GM18507 (cell line): ENCODE measurements around the gene TSPAN15.
"Not testable (repeated sequence)": the region's sequence is repeated elsewhere in the genome, so short reads cannot be mapped to it uniquely, and the experiment has no call there.

Experiments used
- DNase-seq: peaks from one replicate; pipeline ENCODE4 v3.0.0; 2011; ENCODE audit warnings: low read depth; ENCODE audit not compliant: insufficient read length; ENCODE audit errors: extremely low spot score
- FAIRE-seq: peaks from 2 replicates; lab custom pipeline; 2011; peaks lifted over from hg19 to GRCh38; lab: Jason Lieb, UNC

The TSPAN15 gene

DNA sequence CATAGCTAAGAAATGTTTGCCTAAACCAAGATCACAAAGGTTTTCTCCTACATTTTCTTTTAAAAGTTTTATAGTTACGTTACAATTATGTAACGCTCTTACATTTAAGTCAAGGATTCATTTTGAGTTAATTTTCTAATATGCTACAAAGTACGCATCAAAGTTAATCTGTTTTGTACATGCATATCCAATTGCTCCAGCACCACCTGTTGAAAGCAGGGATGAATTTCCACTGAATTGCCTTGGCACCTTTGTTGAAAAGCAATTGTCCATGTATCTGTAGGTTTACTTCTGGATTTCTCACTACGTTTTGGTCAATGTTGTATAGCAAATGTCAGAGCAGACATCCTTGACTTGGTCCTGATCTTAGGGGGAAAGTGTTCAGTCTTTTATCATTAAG, 62.4 kb downstream of the TSPAN15 start:
- FAIRE-seq = no peak

GRCh38 chr10:69515699-69516259, 64.5 kb downstream of the TSPAN15 start:
- DNase-seq = peak; percentile 73
- FAIRE-seq = peak; percentile 86

More for the DNA sequence above, 62.4 kb downstream of the TSPAN15 start:
- no peak for DNase-seq

DNA sequence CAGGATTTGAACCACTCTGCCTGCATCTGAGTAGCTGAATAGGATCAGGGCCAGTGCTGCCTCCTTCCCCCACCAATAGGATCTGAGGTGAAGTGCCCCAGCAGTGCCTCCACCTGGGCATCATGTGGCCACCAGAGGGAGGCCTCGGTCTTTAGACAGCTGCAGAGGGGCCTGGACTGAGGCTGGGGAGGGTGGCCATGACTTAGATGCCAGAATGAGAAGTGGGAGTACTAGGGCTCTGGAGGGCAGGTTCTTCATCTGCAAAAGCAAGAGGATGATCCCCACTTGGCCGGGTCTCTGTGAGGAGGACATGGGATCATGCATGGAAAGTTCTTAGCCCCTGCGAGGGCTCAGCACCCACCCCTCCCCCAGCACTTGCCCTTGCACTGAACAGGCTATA, 65.1 kb downstream of the TSPAN15 start:
- FAIRE-seq (no peak), DNase-seq (no peak)

- no peak for FAIRE-seq
- no peak for DNase-seq
Measured at GRCh38 chr10:69516796-69517195, 65.5 kb downstream of the TSPAN15 start.

- FAIRE-seq = no peak
- DNase-seq = no peak
Measured at GRCh38 chr10:69517271-69517848, 66.1 kb downstream of the TSPAN15 start.

- FAIRE-seq (no peak), DNase-seq (no peak)
Measured at GRCh38 chr10:69527961-69528360, 76.7 kb downstream of the TSPAN15 start.

DNA sequence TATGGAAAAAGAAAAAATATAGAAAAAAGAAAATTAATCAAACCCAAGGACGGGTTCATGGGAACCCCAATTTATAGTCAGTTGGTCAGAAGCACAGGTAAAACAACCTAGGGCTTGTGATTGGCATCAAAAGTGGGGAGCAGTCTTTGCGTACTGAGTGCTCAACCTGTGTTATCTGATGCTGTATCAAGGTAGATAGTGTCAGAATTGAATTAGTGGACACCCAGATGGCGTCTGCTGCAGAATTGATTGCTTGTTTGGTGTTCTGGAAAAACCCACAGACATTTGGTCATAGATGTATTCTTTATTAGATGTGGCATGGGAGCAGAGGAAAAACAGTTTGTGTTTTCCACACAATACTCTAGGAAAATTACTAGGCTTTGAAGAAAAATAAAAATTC, 82.4 kb downstream of the TSPAN15 start:
- no peak for FAIRE-seq

DNA sequence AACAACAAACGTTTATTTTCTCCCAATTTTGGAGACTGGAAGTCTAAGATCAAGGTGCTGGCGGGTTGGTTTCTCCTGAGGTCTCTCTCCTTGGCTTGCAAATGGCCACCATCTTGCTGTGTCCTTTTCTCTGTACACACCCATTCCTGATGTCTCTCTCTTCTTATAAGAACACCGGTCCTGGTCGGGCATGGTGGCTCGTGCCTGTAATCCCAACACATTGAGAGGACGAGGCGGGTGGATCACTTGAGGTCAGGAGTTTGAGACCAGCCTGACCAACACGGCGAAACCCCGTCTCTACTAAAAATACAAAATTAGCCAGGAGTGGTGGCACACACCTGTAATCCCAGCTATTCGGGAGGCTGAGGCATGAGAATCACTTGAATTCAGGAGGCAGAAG, 85.3 kb downstream of the TSPAN15 start:
- not testable (repeated sequence) for DNase-seq

More for the DNA sequence above, 82.4 kb downstream of the TSPAN15 start:
- DNase-seq = no peak

GRCh38 chr10:69537449-69537848, 86.2 kb downstream of the TSPAN15 start:
- FAIRE-seq (no peak), DNase-seq (no peak)

More for the DNA sequence above, 85.3 kb downstream of the TSPAN15 start:
- not testable (repeated sequence) for FAIRE-seq

- no peak for FAIRE-seq
- no peak for DNase-seq
Measured at GRCh38 chr10:69538461-69538860, 87.2 kb downstream of the TSPAN15 start.

GRCh38 chr10:69541463-69541862, 90.2 kb downstream of the TSPAN15 start:
- DNase-seq (no peak), FAIRE-seq (no peak)

GRCh38 chr10:69549959-69550358, 98.7 kb downstream of the TSPAN15 start:
- DNase-seq (no peak), FAIRE-seq (no peak)

GRCh38 chr10:69552268-69552667, 101.0 kb downstream of the TSPAN15 start:
- DNase-seq (no peak), FAIRE-seq (no peak)

DNA sequence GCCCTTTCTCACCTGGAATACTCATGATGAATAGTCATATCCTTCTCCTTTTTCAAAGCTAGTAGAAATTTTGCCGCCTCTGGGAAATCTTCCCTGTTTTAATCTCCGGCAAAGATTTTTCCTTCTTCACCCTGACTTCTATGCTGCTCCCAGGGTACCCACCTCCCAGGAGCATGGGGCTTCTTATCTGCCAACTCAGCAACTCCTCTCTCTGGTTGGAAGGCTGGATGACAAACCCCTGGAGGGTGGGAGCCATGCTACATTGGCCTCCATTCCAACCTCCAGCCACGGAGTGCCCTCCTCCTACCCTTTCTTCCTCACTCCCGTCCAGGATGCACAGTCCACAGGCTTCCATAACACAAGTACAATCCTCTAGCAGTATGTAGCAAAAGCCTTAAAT, 102.1 kb downstream of the TSPAN15 start:
- DNase-seq (no peak), FAIRE-seq (no peak)

- no peak for FAIRE-seq
- DNase-seq = no peak
Measured at GRCh38 chr10:69554611-69555010, 103.3 kb downstream of the TSPAN15 start.
